DND-41 (cell line): ENCODE results near the gene RPS16.

ENCODE experiments used
- CTCF ChIP-seq: IDR thresholded peaks from 2 replicates; pipeline ENCODE4 v1.5.1; 2012; ENCODE audit warnings: borderline replicate concordance, low read length, moderate library complexity, mild to moderate bottlenecking; ENCODE audit not compliant: poor library complexity, severe bottlenecking; ENCODE audit errors: extremely low read depth
- EZH2 ChIP-seq: IDR thresholded peaks from 3 replicates; pipeline ENCODE4 v1.6.1; 2012; ENCODE audit warnings: borderline replicate concordance, low read depth, mild to moderate bottlenecking, moderate library complexity, low read length, inconsistent platforms; ENCODE audit not compliant: severe bottlenecking

GRCh38 chr19:39407410-39407659 is 28.4 kb downstream of the RPS16 start:
- no peak for TF ChIP-seq CTCF
- TF ChIP-seq EZH2: no peak
